GM18517 (cell line): ENCODE data around the gene NR2F2.

Source experiments
- ATAC-seq: cut with Tn5 transposase; IDR thresholded peaks from one replicate; pipeline ENCODE4 v1.9.1; 2021; ENCODE audit warnings: mild to moderate bottlenecking, moderate library complexity; ENCODE audit not compliant: unreplicated experiment

Gene NR2F2

DNA sequence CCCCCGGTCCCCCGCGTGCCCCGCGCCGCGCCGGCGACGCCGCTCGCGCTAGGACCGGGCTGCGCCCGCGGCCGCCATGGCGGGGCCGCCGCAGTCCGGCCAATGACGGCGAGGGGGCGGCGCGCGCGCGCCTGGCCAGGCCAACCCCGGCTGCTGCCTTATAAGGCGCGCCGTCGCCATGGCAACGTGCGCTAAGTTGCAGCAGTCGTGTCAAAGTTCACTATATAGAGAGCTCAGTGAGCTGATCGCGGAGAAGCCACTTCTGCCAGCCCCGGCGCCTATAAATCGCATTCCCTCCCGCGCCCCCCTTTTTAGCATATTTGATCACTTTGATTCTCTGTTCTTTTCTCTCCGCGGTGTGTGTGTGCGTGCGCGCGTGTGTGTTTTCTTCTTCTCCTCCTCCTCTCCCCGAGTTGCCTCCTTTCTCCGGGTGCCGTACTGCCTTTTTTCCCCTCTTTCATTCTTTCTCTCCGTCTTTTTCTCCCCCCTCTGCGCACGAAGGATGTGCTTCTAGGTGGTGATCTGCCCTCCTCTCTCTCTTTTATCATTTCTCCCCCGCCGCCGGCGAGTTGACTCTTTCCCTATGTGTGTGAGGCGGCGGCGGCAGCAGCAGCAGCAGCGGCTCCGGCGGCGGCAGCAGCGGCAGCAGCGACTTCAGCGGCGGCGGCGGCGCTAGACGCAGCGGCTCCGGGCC is at the start of gene NR2F2:
NR2F2 (plus strand) TSS at position 251 of the 694 bp plus-strand sequence. CDS start 1,406 bp downstream, outside the sequence.
- ATAC-seq, result peak; percentile 66

DNA sequence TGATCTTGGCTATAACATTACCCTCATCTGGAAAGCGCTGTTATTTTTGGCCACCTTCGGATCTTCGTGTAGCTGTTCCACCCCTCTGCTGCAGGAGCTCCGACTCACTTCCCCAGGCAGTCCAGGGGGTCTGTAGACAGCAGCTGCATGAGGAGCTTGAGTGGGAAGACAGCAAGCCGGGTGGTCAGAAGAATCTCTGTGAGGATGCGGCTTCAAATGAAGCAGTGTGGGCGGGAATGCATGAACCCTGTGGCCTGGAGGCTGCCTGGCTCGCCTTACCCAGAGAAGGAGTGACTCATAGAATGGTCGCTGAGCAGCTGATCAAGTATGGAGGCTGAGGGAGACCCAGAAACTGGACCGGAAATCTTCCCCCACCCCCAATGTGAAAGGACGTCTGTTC is 45.2 kb upstream of the NR2F2 start:
- no peak for ATAC-seq

DNA sequence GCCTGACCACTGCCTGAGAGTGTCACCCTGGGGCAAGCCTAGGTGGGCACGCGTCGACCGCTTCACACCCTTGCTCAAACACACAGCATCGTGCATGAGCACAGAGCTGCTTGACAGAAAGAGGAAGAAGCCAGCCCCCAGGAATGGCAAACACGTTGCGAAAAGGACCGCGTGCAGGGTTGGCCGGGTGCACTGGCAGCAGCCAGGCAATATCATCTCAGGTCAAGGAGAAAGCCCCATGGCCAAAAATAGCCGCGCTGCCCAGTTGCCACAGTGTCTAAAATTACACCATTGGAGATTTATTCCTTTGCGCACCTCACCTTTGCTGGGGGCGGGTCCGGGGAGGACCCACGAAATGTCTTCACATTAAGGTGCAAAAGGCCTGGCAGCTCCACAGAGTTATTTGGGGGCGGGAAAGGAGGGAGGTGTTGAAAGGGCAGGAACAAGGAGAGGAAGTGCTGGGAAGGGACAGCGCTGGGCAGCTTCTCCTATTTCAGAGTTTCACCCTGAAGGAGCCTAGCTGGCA is 44.7 kb upstream of the NR2F2 start:
- no peak for ATAC-seq

DNA sequence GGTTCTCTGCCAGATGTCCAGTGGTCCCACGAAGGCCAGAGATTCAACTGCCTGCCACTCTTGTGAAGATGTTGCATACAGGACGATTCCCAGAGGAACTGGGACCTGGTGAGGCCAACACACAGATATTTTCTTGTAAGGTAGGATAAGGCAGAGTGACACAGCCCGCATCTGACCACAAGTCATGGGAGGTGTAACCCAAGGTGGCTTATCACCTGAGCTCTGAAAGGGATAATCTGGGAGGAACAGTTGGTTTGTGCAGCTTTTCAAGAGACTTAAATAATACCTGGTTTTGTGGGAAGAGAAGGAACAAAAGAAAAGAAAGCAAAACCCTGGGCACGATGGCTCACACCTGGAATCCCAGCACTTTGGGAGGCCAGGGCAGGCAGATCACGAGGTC is 39.8 kb upstream of the NR2F2 start:
- ATAC-seq, result no peak

DNA sequence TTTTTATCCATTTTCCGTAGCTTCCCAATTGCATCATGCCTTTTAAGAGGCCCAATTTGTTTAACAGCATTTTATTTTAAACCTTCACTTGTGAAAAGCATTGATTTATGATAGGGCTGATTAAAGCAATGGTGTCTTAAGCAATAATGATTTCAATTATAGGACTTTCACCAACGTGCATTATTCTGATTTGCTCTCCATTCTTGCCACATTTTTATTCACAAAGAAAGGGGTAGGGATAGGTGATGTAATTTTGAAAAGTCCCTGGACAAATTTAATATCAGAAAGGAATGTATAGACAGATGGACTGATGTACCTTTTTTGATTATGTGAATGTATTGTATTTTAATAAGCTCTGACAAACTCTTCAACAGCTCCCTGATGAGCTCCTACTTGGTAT is 37.9 kb upstream of the NR2F2 start:
- ATAC-seq, result no peak

DNA sequence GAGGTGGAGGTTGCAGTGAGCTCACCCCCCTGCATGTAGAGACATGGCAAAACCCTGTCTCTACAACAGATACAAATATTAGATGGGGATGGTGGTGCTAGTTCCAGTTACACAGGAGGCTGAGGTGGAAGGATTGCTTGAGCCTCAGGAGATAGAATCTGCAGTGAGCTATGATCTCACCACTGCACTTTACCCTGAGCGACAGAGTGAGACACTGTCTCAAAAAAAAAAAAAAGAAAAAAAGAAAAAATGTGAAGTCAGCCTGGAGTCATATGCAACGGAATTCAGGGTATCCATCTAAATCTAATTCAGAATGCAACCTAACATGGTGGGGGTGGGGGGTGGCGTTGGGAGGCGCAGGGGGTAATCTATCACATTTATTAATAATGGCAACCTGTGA is 37.1 kb upstream of the NR2F2 start:
- no peak for ATAC-seq

DNA sequence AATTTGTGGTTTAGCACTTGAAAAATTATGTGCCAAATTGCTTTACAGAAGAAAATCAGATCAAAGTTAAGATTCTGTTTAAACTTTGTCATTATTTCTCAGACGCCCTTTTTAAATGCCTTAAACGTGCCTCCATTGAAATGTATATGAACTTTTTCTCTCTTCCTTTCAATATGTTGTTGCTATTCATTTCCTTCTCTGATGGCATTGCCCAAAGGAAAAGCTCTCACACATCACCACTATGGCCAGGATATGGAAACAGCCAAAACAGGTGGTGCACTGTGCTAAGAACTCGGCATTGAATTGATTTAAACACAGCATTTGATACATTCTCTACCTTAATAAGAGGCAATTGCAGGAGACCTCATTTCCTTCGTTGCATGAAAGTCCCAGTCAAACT is 35.7 kb upstream of the NR2F2 start:
- no peak for ATAC-seq

DNA sequence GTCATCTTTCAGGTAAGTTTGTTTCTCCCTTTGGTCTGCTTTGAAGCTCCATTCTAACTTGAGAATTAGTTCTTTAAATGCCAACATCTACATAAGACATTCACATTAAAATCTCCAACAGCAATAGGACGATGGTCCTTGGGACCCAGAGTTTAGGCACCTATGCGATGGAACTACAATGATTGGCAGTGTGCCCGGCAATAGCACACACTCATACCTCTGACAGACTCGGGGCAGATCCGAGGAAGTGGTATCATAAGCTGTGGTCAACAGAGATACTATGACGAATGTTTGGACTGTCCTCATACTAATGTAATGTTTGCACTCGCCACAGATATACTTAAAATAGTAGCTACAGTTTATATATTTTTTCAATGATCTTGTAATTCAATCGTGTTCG is 34.2 kb upstream of the NR2F2 start:
- ATAC-seq, result no peak

DNA sequence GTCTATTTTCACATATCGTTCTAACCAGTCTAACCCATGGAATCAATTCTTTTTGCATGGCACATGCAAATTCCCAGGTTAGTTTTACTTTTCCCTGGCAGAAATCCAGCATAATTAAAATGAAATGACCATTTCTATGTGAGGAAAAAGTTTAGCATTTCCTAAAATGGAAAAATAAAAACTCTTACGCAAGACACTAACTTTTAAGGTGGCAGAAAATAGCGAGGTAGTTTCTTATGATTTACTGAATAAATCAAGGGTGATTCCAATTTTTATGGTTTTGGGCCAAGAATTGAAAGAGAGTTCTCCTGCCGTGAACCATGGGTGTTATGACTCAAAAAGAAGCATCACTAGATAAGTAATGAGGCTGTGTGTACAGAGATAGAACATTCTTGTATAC is 32.7 kb upstream of the NR2F2 start:
- ATAC-seq, result no peak

DNA sequence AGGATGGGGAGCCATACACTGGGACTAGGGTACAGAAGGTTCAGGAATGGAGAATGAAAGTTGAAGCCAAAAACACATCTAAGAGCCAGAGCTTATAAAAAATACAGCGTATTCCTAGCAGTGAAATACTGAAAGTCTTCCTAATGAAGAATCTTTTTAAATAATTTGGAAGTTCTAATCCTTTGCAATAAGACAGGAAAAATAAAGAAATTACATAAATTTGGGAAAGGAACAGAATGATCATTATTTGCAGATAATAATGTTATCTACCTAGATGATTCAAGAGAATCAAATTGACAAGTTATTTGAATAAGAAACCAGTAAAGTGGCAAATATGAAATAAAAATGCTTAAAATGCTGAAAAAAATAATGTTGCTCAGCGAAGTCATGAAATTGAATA is 32.3 kb upstream of the NR2F2 start:
- no peak for ATAC-seq

DNA sequence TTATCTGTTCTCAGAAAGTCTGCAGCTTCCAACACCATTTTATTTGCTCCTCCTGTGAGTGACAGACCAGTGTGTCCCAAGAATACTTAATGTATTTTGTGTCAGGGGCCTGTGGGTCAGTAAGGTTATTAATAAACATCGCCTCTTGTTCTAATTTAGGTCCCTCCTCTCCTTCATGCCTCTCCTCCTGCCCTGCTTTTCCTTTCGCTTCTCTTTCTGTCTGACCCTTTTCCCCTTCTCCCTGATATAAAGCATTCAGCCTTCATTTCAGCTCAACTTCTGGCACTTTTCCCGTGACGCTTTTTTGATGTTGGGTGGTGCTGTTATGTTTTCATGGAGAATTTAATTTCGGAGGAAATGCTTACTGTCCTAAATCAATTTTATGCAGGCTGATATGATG is 29.7 kb upstream of the NR2F2 start:
- no peak for ATAC-seq

DNA sequence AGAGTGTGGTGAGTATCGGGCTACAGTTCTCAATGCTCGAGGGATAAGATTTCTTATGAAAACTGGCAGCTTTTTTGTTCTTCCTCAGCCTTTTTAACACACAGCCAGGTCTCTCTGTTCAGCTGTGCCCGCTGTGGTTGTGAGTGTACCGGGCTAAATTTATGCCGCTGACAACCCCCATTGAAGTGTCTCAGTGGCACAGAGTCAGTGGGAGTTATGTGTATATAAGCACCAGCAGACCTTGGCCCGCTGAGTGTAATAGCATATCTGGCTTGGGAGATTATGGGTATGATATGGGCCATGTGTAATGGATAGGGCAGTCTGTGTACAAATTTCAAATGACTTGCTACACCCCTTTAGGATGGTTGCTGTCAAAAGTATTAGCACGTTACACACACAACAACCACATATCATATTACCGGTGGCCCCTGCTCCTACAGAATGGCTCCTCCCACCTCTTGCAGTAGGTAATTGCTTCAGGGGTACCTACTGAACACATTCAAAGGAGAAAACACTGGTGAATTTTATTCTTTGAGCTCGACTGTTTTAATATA is 26.9 kb upstream of the NR2F2 start:
- ATAC-seq, result no peak

DNA sequence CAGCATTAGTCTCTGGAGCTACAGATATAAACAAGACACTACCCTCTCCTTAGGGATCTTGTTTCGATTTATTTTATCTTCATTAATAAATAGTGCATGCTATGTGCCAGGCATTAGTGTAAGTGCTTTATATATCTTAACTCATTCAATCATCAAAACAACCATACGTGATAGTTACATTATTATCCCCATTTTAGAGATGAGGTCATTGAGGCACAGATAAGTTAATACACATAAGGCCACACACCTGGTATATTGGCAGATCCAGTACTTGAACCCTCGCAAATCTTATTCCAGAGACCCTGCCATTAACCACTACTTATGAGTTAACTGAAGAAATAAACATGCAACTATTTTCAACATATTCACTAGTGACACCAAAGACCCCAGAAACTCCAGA is 25.7 kb upstream of the NR2F2 start:
- no peak for ATAC-seq

DNA sequence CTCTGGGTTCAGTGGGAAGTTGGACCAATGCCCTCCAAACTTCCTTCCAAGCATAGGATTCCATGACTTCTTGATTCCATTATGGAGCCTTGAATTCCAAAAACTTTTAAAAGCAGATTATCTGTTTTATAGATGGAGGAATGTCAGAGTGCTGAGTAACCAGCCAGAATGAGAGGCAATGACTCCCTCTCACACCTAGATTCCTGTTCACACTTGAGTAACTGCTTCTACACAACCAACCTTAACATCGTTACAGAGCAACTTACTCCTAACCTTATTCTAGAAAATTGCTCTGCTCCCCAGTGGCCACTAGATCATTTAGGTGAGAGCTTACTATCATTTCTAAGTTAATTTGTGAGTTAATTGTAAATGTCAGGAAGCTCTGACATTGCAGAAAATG is 24.2 kb upstream of the NR2F2 start:
- ATAC-seq, result no peak

DNA sequence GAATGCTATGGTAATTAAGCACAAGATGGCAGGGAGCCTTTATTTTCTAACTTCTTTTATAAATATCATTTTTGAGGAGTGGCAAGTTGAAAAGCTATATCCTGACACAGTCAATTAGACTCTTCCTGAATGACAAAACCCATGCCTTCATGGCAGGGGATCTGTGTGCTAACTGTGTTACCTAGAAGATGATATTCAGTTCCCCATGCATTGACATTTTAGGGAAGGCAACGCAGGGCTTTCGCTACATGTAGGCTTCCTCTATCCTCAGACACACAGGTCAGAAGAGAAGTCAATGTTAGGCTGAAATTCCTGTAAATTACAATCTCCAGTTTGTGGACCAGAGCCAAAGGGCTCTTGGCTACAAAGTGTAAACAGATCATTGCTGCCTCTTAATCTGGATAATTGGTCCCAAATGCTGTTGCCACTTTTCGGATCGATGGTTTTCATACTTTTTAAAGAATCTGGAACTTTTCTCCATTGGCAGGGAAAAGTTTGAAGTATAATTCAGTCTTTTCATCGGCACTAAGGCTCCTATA is 22.6 kb upstream of the NR2F2 start:
- ATAC-seq, result no peak

DNA sequence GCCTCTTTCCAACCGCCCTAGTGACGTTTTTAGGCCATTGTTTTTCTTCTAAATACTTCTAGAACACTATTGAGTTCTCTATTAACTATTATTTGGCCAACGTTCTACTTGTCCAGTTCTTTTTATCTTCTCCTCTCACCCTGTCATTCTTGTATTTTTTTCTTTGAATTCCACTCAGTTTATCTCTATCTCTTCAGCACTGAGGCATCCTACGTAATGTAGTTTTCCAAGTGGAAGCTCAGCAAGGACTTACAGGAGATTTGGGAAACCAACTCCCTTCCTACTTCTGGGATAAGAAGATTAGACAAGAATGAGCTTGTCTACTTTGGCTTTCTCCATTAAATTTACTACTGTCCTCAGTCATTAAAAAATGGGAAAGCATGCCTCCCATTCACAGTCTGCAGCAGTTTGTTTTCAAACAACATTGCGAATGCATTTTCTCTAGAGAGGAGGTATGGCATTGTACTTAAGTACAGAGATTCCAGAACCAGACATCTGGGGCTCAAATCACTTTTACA is 21.3 kb upstream of the NR2F2 start:
- ATAC-seq, result no peak

DNA sequence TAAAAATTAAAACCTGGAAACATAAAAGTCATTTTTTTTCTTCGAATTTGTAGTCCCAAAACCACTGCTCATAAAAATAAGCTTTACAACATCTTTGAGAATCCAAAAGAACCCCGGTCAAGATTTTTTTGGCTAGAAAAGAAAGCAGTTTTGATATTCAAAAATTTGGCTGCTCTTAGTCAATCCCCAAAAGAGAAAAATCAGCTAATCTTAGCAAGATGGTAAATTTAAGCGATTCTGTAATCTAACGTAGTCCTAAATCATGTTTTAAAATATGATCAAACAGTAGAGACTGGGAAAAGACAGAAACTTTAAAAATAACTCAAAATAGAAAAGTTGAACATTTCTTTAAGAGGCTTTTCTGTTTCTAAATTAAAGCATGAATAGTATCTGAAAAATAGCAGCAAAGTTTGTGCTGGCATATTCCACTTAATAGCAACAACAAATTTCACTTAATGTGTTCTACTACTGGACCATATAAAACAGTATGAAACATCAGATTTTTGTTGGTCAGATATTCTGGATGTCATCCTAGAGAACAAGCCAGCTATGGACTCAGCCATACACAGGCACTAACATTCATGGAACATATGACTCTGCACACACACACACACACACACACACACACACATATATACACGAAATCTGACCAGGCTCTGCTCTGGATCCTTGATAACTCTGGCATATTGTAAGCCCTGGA is 19.1 kb upstream of the NR2F2 start:
- ATAC-seq, result no peak

DNA sequence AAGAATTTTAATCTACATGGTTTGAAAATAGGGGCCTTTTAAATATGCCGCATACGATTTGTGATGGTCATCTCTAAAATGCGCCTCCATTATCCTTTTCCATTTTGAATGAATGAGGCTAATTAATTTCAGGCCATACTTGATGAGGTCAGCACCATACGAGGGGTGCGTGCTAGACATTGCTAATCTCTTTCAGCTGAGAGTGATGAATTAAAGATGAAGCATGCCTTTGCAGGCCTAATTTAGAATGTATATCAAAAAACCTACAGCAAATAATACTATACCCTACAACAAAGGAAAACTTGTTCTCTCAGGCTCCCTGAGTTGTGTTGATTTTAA is 18.6 kb upstream of the NR2F2 start:
- no peak for ATAC-seq

DNA sequence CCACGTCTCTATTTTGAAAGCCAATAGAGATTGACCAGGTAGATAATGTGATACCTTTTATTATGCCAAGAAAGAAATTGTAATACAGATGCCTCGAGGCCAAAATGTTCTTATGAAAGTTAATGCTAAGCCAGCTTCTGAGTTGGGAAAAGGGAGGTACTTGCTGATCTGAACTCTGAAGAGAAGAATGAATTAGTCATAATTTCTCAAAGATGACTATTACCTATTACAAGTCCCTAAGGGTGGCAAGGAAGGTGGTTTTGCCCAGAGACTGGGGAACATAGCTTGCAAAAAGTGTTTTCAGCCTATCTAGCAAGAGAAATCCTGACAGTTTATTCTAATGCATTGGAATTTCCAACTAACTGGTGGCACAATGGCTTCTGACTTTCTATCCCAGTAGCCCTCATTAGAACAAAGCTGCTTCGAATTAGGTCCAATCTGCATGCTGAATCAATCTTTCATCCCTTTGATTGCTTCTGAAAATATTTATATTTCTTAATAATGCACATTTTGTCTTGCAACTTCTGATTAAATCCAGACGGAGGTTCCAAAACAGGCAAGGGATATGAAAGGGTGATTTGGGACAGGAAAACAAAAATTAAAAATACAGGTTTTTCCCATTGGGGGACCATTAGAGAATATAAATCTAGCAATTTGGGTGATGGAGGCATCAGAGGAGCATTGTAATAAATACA is 17.7 kb upstream of the NR2F2 start:
- ATAC-seq, result no peak

DNA sequence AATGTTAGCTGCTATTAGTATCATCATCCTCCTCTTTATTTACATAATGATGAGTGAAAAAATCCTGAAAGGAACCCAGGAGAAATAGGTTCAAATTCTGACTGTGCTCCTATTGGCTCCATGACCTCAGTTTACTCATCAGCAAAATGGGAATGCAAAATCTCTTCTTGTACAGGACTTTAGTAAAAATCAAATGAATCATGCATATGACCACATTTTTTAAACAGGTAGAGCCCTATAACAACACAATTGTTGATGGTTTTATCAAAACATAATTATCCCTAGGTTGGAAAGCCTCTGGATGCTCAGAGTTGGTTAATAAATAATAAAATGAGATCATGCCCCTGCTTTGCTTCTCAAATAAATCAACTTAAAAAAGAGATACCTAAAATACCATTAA is 16.0 kb upstream of the NR2F2 start:
- no peak for ATAC-seq

DNA sequence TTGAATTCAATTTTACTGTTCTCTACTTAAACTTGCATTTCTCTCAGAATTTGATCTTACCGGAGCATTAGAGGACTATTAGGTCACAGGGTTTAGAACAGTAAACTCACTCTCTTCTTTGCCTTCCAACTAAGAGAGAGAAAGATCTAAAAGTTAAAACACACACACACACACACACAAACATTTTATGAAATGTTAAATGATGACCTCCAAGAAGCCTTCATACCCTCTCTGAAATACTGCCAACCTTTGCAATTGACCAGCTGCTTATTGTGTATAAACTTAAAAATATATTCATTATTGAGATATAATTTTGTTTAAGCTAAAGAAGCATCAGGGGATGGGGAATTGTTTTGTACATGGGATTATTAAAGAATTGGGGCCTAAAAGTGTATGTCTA is 15.5 kb upstream of the NR2F2 start:
- no peak for ATAC-seq
